Measurements from ENCODE around the gene ATP2C1. TPM values are rescaled to one million over a fixed set of nuclear protein-coding genes. Genes with fewer than 3 reads are reported as not detected.

Gene ATP2C1
- total and polyA plus RNA-seq, 2 of the 4 experiments (the other 2 are of a cell fraction): 41.4 to 50.2 TPM

DNA sequence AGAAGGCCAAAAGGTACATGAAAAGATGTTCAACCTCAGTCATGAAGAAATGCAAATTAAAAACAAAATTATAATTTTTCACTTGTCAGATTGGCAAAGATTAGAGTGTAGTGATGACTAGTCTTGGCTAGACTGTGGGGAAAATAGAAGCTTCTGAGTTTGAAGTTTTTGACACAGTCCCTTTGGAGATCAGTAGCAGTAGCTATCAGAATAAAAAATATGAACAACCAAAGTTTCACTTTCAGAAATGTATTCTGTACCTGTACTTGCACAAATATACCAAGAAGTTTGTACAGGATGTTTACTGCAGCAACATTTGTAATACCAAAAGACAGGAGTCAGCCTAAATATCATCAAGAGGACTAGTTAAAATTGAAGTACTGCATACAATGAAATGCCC is 14.1 kb downstream of the ATP2C1 start:
- ChIA-PET POLR2A (ENCODE audit: unreplicated experiment) (no interaction called here), CTCF (no interaction called here)
- Histone ChIP-seq H3K27me3 (ENCODE audit: control insufficient read depth, insufficient read depth, low read length) (no peaks in the 10 kb centered on the region), H2AFZ (replicated peaks; ENCODE audit: low read length, poor library complexity) (no peak overlapping the region), H3K18ac (ENCODE audit: low read depth, low read length) (no peak overlapping the region), H3K27ac (ENCODE audit: insufficient read depth, low read length) (no peak overlapping the region), H3K23ac (ENCODE audit: low read depth, low read length) (no peak overlapping the region), H2BK20ac (ENCODE audit: low read depth, low read length) (no peak overlapping the region), H3K4ac (ENCODE audit: low read depth, low read length) (no peak overlapping the region), H4K91ac (ENCODE audit: insufficient read depth, low read depth, low read length) (no peak overlapping the region), H2AK5ac (ENCODE audit: low read depth, low read length) (no peak overlapping the region), H2BK120ac (ENCODE audit: low read depth, low read length) (no peak overlapping the region), H2BK15ac (ENCODE audit: low read depth, low read length) (no peak overlapping the region), H4K5ac (ENCODE audit: low read depth, low read length) (no peak overlapping the region), H3K4me3 (ENCODE audit: insufficient read depth, low read depth, low read length) (no peak overlapping the region), H3K79me1 (ENCODE audit: low read depth in 1 of 2, low read length in 2 of 2) (peaks cover 0 to 41% of the 10 kb centered on the region in 2 experiments; a peak in 2 of 4 replicates), H2AK9ac (replicated peaks; ENCODE audit: low read depth, low read length, poor library complexity) (no peak overlapping the region), H3K9me3 (ENCODE audit: control insufficient read depth, insufficient read depth, low read length) (no peaks in the 10 kb centered on the region), H3K4me2 (ENCODE audit: low read depth, low read length) (no peak overlapping the region), H3K9me1 (ENCODE audit: insufficient read depth, low read length) (0 out of 2 replicates have a peak, but pooled peaks cover 2% of the 10 kb centered on the region), H4K8ac (ENCODE audit: low read depth in 2 of 2, low read length in 2 of 2) (no peak overlapping the region), H3K36me3 (ENCODE audit: control insufficient read depth, insufficient read depth, low read length) (no peaks in the 10 kb centered on the region), H3K4me1 (ENCODE audit: control insufficient read depth, insufficient read depth, low read length) (peaks cover 2% of the 10 kb centered on the region; the same call in 1 of the 2 replicates), H3K56ac (ENCODE audit: extremely low read depth, insufficient read depth, low read length) (no peak overlapping the region), H3K14ac (replicated peaks; ENCODE audit: low read depth, low read length) (no peak overlapping the region), H3K9ac (ENCODE audit: low read depth, low read length) (no peak overlapping the region), H2BK5ac (ENCODE audit: low read depth, low read length, poor library complexity, severe bottlenecking) (no peak overlapping the region), H4K20me1 (ENCODE audit: insufficient read depth, low read length) (peaks cover 11% of the 10 kb centered on the region; the same call in 1 of the 2 replicates)
- TF ChIP-seq CEBPB (IDR thresholded peaks at IDR 0.05; ENCODE audit: low read depth, low read length): no peak
- no peak for TF ChIP-seq CTCF (conservative IDR thresholded peaks at IDR 0.05; ENCODE audit: low read depth, low read length)
- no peak for TF ChIP-seq RAD21 (IDR thresholded peaks at IDR 0.05; ENCODE audit: low read length)
- TF ChIP-seq CHD1 (IDR thresholded peaks at IDR 0.05; ENCODE audit: low read depth, low read length): no peak
- no peak for TF ChIP-seq MAZ (IDR thresholded peaks at IDR 0.05; ENCODE audit: borderline replicate concordance, low read depth, low read length)
- no peak for TF ChIP-seq NFE2L2 (IDR thresholded peaks at IDR 0.05; ENCODE audit: low read depth, low read length)
- no peak for TF ChIP-seq BHLHE40 (IDR thresholded peaks at IDR 0.05; ENCODE audit: low read depth, low read length)
- no peak for TF ChIP-seq MAFK (IDR thresholded peaks at IDR 0.05; ENCODE audit: low read depth, low read length)
- no peak for TF ChIP-seq RCOR1 (IDR thresholded peaks at IDR 0.05; ENCODE audit: insufficient replicate concordance, low read length)
- no peak for TF ChIP-seq USF2 (IDR thresholded peaks at IDR 0.05; ENCODE audit: low read depth, low read length)
- in situ Hi-C loops (cut with MboI; ENCODE audit: low sequenced_read_pairs): no loop called here
- no peak for ATAC-seq (ENCODE audit: low read depth)
- intact Hi-C loops (cut with micrococcal nuclease): no loop called here
- DNase-seq: no peak
- dilution Hi-C loops (cut with HindIII; ENCODE audit: low sequenced_read_pairs, unreplicated experiment): no loop called here
- BruUV-seq (replicated peaks): no TSS peak

All from IMR-90 (cell line).